A673 (cell line): ENCODE data around the gene CPA4. TPM values are rescaled to one million over a fixed set of nuclear protein-coding genes. Genes with fewer than 3 reads are reported as not detected.

Experiments used
- BruUV-seq: library from RNA; stranded (reverse); fragments of 400-500 nt; replicated peaks from 2 replicates; lab custom pipeline; 2021; lab: Mats Ljungman, UMichigan
- CTCF ChIA-PET: fragments of 300-600 bp; sonication (Branson Sonifier 250); formaldehyde crosslinking; loops from one replicate; lab custom pipeline; 2022; ENCODE audit warnings: antibody characterized with exemption; lab: Charles Lee
- POLR2A ChIA-PET: fragments of 300-600 bp; sonication (Branson Sonifier 250); formaldehyde crosslinking; loops from one replicate; lab custom pipeline; 2022; ENCODE audit warnings: antibody characterized with exemption; ENCODE audit not compliant: low non-redundant PET; lab: Charles Lee
- DNase-seq: peaks from one replicate; pipeline ENCODE4 v3.0.0-alpha.2; 2015; ENCODE audit warnings: low spot score
- H3K27ac ChIP-seq: fragments of 200-600 bp; sonication (generic); 2 replicates; pipeline ENCODE4 v1.5.1; 2016; ENCODE audit warnings: mixed run types, low read depth, mild to moderate bottlenecking, mixed read lengths, antibody characterized with exemption, low read length; ENCODE audit not compliant: poor library complexity, severe bottlenecking
- H3K27me3 ChIP-seq: fragments of 200-600 bp; sonication (generic); replicated peaks from 2 replicates; pipeline ENCODE4 v1.6.1; 2017; ENCODE audit warnings: mixed run types, low read depth, mild to moderate bottlenecking, mixed read lengths, antibody characterized with exemption, low read length; ENCODE audit not compliant: insufficient read depth, poor library complexity
- H3K36me3 ChIP-seq: fragments of 200-600 bp; sonication (generic); 2 replicates; pipeline ENCODE4 v1.6.1; 2016; ENCODE audit warnings: mixed run types, mild to moderate bottlenecking, mixed read lengths, antibody characterized with exemption, low read length; ENCODE audit not compliant: insufficient read depth, poor library complexity, severe bottlenecking
- H3K4me1 ChIP-seq: fragments of 200-600 bp; sonication (generic); 2 replicates; pipeline ENCODE4 v1.6.1; 2017; ENCODE audit warnings: mixed run types, mild to moderate bottlenecking, mixed read lengths, antibody characterized with exemption, low read length; ENCODE audit not compliant: insufficient read depth, poor library complexity, severe bottlenecking
- H3K4me3 ChIP-seq: fragments of 200-600 bp; sonication (generic); 2 replicates; pipeline ENCODE4 v1.5.1; 2016; ENCODE audit warnings: low read depth, mixed run types, mild to moderate bottlenecking, mixed read lengths, low read length; ENCODE audit not compliant: poor library complexity, severe bottlenecking
- H3K9me3 ChIP-seq: fragments of 200-600 bp; sonication (generic); 2 replicates; pipeline ENCODE4 v1.6.1; 2016; ENCODE audit warnings: mixed run types, low read depth, mild to moderate bottlenecking, mixed read lengths, antibody characterized with exemption, low read length; ENCODE audit not compliant: poor library complexity, severe bottlenecking
- EZH2 ChIP-seq: fragments of 200-600 bp; sonication (generic); IDR thresholded peaks from 2 replicates; pipeline ENCODE4 v1.6.1; 2017; ENCODE audit warnings: borderline replicate concordance, low read depth, mild to moderate bottlenecking, mixed read lengths, antibody characterized with exemption, low read length; ENCODE audit not compliant: poor library complexity, severe bottlenecking
- intact Hi-C: fragments of 100-400 bp; cut with micrococcal nuclease; formaldehyde crosslinking; loops from one replicate; pipeline ENCODE4 v1.10.0; 2022; ENCODE audit not compliant: unreplicated experiment
- total RNA-seq: library from RNA; stranded (reverse); gene quantifications from 2 replicates; pipeline ENCODE4 v1.2.3, GENCODE V29; 2021
- TF ChIP-seq, protein P1 (sequence below): fragments of 300-800, 200-600 bp; sonication (generic); conservative IDR thresholded peaks from 2 replicates; pipeline ENCODE4 v1.5.1; 2017; ENCODE audit warnings: low read depth, mild to moderate bottlenecking, antibody characterized with exemption, low read length, moderate library complexity, mixed read lengths

CPA4 gene
- total RNA-seq, 1 experiment from 2014 or later: not detected

DNA sequence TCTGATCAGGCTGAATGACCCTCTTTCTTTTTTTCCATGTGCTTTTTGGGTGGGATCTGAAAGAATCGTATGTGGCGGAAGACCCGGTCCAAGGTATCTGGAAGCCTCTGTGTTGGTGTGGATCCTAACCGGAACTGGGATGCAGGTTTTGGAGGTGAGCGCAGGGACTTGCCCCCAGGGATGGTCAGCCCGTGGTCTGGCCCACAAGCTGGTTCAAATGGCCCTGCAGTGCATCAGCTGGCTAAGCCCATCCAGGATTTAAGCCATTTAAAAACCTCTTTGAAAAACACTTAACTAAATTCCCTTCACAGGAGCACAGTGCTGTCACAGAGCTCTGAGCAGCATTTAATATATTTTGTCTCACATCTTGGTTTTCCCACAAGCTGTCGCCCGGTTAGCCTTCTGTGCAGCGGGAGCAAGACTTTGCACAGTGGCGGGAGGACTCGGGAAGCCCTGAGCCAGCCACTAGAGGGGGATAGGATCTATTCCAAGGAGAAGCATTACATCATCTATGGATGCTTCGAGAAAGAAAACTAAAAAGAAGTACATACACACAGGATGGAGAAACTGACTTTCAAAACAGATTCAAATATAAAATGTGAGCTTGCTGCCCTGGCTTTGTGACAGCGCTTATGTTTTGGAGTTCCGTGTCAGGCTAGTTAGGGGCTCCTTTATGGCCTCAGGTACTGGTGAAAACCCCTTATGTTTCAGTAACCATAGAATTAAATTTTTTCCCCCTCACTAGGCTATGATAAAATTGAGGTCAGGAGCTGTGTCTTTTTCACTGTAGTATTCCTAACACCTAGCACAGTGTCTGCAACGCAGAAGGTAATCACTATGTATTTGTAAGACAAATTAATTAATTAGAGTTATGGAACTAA lies 15.0 kb upstream of the CPA4 start:
- H3K27ac ChIP-seq: peak overlapping the region; percentile 84
- TF ChIP-seq EZH2: no peak
- TF ChIP-seq, protein P1, sequence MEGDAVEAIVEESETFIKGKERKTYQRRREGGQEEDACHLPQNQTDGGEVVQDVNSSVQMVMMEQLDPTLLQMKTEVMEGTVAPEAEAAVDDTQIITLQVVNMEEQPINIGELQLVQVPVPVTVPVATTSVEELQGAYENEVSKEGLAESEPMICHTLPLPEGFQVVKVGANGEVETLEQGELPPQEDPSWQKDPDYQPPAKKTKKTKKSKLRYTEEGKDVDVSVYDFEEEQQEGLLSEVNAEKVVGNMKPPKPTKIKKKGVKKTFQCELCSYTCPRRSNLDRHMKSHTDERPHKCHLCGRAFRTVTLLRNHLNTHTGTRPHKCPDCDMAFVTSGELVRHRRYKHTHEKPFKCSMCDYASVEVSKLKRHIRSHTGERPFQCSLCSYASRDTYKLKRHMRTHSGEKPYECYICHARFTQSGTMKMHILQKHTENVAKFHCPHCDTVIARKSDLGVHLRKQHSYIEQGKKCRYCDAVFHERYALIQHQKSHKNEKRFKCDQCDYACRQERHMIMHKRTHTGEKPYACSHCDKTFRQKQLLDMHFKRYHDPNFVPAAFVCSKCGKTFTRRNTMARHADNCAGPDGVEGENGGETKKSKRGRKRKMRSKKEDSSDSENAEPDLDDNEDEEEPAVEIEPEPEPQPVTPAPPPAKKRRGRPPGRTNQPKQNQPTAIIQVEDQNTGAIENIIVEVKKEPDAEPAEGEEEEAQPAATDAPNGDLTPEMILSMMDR: peak; percentile 73
- no peak overlapping the region for H3K4me3 ChIP-seq
- POLR2A ChIA-PET: no interaction called here
- H3K9me3 ChIP-seq: no peaks in the 10 kb centered on the region
- no peaks in the 10 kb centered on the region for H3K36me3 ChIP-seq
- CTCF ChIA-PET: no interaction called here
- H3K27me3 ChIP-seq: no peaks in the 10 kb centered on the region
- peak; percentile 79 for DNase-seq
- peaks cover 64% of the 10 kb centered on the region for H3K4me1 ChIP-seq
- BruUV-seq: no TSS peak
- intact Hi-C loops: loop anchor here (2.0 to 5.0 kb wide), 2 partner anchors 75 to 214 kb away; partner anchors contain the start of gene MEST

DNA sequence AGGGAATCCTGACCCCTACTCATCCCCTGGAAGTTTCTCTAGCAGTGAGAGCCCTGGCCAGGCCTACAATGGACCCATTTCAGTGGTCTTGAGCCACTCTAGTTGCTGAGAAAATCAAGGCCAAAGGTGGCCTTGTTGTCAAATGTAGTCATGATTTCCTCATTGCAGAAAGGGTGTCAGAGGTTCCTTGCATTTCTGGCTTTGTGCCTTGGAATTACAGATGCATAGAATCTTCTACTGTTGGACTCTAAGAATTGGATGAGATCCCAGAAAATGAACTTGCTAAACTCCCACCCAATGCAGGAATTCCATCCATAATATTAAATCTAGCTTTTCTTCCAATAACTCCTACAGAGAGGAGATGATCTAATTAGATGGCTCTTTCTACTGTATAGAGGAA lies 14.1 kb upstream of the CPA4 start:
- ChIA-PET CTCF (no interaction called here), POLR2A (no interaction called here)
- H3K9me3 ChIP-seq: no peaks in the 10 kb centered on the region
- no peak overlapping the region for H3K4me3 ChIP-seq
- TF ChIP-seq EZH2: no peak
- TF ChIP-seq, protein P1: no peak
- intact Hi-C loops: loop anchor here (2.0 to 5.0 kb wide), 2 partner anchors 74 to 213 kb away; partner anchors contain the start of gene MEST
- H3K27ac ChIP-seq: no peak overlapping the region
- H3K27me3 ChIP-seq: no peaks in the 10 kb centered on the region
- BruUV-seq: no TSS peak
- peak; percentile 70 for DNase-seq
- peaks cover 56% of the 10 kb centered on the region for H3K4me1 ChIP-seq
- H3K36me3 ChIP-seq: no peaks in the 10 kb centered on the region

GRCh38 chr7:130279286-130279685 lies 13.7 kb upstream of the CPA4 start:
- H3K9me3 ChIP-seq: no peaks in the 10 kb centered on the region
- no peak overlapping the region for H3K27ac ChIP-seq
- ChIA-PET CTCF (no interaction called here), POLR2A (no interaction called here)
- TF ChIP-seq, protein P1: no peak
- TF ChIP-seq EZH2: no peak
- DNase-seq: no peak
- H3K27me3 ChIP-seq: no peaks in the 10 kb centered on the region
- intact Hi-C loops: loop anchor here (2.0 to 5.0 kb wide), 2 partner anchors 74 to 213 kb away; partner anchors contain the start of gene MEST
- H3K4me1 ChIP-seq: peaks cover 51% of the 10 kb centered on the region
- no peak overlapping the region for H3K4me3 ChIP-seq
- H3K36me3 ChIP-seq: no peaks in the 10 kb centered on the region
- BruUV-seq: no TSS peak
